HG03354 (cell line): ENCODE data around the gene FGL2.
"Not testable (repeated sequence)": the region's sequence is repeated elsewhere in the genome, so short reads cannot be mapped to it uniquely, and the experiment has no call there.

Source experiments
- ATAC-seq: cut with Tn5 transposase; IDR thresholded peaks from one replicate; pipeline ENCODE4 v1.9.1; 2021; ENCODE audit warnings: mild to moderate bottlenecking; ENCODE audit not compliant: unreplicated experiment, poor library complexity, severe bottlenecking

FGL2 gene

DNA sequence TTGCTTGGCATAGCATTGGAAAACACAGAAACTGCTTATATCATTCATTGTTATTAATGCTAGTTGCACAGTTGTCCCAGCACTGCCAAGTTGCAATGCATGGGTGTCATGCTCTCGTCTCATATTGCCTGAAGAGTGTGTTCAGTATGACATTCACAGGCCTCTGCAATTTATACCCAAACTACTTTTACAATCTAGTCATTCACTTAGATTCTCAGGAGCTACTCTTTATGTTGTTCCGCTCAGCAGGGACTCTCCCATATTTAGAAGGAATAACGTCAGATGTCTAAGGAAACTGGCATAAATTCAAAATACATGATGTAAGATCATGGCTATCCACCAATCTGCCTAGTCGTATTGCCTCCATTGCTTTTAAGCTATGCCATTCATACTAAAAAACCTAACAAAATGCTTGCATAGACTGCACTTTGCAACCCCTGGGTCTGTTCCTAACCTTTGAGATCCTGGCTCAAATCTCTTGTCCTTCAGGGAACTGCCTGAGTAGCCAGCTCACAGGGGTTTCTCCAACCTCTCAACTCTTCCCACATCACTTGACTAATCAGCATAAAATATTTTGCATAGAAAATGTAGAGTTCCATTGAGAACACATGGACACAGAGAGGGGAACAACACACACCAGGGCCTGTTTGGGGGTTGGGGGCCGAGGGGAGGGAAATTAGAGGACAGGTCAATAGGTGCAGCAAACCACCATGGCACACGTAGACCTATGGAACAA is 27.0 kb downstream of the FGL2 start:
- not testable (repeated sequence) for ATAC-seq

DNA sequence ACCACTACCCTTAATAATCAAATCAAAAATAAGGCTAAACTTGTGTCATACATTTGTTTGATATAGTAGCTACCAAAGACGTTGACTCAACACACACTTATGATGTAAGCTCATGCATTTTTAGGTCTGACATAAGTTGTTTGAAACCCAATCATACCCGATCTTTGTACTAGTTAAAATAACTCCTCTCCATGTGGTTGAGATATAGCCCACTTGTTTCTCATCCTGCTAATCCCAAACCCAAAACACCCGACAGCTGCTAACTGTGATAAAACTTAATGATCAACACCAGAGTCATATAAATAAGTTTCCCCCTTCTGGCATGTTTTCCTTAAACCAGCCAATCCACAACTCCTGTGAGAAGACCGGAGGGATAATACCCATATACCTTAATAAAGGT is 28.5 kb downstream of the FGL2 start:
- ATAC-seq = not testable (repeated sequence)

DNA sequence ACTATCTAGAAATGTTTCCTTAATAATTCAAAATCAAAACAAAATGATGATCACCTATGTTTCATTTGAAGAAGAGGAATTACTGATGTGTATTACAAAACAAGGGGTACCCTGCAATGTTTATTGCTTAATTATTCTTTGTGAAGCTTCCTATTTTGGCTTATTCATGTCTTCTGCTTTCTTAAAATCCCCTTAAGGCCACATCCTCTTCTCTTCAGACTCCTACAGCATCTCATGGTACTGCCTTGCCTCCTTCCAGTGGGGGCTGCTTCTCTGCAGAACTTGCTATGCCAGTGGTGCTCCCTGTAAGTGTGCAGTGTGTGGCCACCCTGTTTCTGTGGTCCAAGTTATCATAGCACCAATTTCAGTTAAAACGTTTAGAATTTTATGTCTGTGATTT is 42.2 kb downstream of the FGL2 start:
- ATAC-seq = peak; percentile 65

DNA sequence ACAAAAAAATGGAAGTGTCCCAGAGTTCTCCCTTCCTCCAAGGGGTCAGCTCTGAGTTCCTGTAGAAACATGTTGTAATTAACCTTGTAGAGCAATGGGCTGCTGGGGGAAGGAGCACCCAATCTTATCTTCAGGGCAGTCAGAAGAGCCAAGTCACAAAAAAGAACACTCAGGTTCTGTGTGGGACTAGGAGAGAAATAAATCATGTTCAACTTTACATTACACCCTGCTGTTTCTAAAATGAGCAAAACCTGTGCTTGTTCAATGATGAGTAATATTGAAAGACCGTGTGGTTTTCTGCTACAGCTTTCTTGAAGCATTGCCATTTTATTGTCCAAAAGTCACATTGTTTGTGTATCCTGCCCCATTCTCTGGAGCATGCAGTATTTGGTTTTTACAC is 42.6 kb downstream of the FGL2 start:
- peak; percentile 76 for ATAC-seq

DNA sequence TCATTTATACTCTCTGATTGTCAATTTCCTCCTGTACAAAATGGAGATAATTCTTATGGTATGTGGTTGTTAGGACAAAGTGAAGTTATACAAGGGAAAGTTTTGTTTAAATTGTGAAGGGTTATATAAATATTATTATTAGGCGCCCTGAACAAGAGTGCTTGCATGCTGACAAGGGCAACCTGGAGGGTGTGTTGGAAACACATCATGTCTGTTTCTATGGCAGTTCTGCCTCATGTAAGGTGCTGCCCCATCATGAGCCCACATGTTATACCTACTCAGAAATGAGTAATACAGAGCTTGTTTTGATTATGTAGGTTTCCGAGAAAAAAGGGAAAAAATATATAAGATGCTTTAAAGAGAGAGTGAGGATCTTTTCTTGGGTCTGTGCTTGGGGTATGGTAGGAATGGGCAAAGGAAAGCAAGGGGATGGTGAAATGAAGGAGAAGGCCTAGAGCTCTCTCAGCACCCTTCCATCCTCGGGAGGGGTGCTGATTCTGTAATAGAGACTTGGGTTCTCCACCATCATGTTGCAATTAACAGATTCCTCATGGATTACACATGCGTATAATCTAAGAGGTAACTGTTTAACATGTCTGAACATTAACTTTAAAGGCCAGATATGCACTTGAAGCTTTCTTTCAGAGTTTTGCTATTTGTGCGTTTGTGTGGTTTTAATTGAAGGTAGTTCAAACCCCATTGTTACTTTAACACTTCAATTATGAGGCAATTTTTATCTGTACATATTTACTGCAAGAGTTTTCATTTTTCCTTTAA is 43.8 kb downstream of the FGL2 start:
- ATAC-seq = peak; percentile 31

DNA sequence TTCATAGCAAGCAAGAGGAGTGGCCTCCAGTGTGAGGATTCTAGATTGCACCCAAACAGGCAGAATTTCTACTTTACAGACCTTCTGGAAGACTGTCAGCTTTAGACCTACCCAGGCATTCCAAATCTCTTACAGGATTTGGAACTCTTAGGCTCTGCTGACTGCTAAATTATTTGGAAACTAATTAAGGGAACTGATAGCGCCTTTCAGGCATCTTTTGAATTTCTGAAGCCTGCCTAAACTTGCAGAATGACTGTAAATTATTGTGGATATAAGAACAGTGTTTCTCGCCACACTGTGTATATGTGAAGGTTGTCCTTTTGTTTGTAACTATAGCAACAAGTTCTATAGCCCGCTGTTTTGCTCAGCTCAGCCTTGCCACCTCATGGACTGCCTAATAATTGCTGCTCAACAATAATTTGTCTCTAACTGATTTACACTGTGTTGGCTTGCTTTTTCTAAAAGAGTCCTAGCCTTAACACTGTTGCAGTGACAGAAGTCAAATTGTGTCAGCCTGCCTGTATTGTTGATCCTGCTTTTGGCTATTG is 44.6 kb downstream of the FGL2 start:
- peak; percentile 81 for ATAC-seq

DNA sequence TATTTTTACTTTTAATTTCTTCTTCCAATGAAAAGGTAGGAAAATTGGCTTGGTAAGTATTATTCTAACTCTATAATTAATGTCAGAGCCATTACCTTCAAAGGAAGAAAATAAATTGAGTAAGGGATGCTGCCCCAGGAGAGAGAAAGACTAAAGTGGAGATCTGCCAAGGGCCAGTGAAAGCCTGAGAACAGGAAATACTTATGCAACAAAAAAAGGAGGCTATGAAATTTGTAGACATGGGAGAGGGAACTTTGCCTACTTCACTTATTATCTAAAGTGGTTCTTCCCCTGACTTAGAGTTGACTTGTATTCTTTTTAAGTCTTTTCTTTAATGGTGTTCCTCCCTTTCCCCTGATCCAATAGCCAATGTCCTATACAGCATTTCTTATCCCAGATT is 47.4 kb downstream of the FGL2 start:
- ATAC-seq = not testable (repeated sequence)
